Fibroblast of the aortic adventitia (primary cell): Measurements from ENCODE around the gene KEAP1. TPM values are rescaled to one million over a fixed set of nuclear protein-coding genes. Genes with fewer than 3 reads are reported as not detected.

Source experiments
- DNase-seq: peaks from one replicate; pipeline ENCODE4 v3.0.0-alpha.2; 2010; ENCODE audit warnings: low read depth
- H3K4me3 ChIP-seq: 2 replicates; pipeline ENCODE4 v1.5.1; 2011; ENCODE audit warnings: low read depth, mild to moderate bottlenecking, control low read depth, low read length, moderate library complexity
- CTCF ChIP-seq: IDR thresholded peaks from 2 replicates; pipeline ENCODE4 v1.5.1; 2011; ENCODE audit warnings: mild to moderate bottlenecking, low read length, control low read depth, inconsistent platforms; ENCODE audit not compliant: insufficient read depth
- small RNA-seq: library from RNA; depleted of rRNA; stranded (forward); fragments of <200 nt; gene quantifications from one replicate; pipeline ENCODE3, GENCODE V24; 2012
- total RNA-seq: library from RNA; depleted of rRNA; stranded (reverse); fragments of >200 nt; gene quantifications from 2 replicates; pipeline ENCODE4 v1.2.3, GENCODE V29; 2012; ENCODE audit warnings: low replicate concordance

KEAP1 gene
- total RNA-seq, 1 donor, result 62.5 TPM

- no peak overlapping the region for H3K4me3 ChIP-seq
- DNase-seq, result no peak
- TF ChIP-seq CTCF, result no peak
Observed at GRCh38 chr19:10449037-10449436, 54.1 kb downstream of the KEAP1 start.

GRCh38 chr19:10442698-10443097, 60.5 kb downstream of the KEAP1 start:
- DNase-seq, result no peak
- no peak for TF ChIP-seq CTCF
- no peak overlapping the region for H3K4me3 ChIP-seq

- no peak for TF ChIP-seq CTCF
- H3K4me3 ChIP-seq, result no peak overlapping the region
Observed at GRCh38 chr19:10439588-10439987, 63.6 kb downstream of the KEAP1 start.

More at GRCh38 chr19:10439588-10439987, 63.6 kb downstream of the KEAP1 start:
- DNase-seq, result no peak

Small RNAs within 50 kb of the gene (small RNA-seq; reads per million reads assigned to genes)
- gene MIR1238 (not detected), gene RNU7-140P (not detected)

Other genes with a start within 250 kb of the KEAP1 start
- gene ICAM1, start 232.2 kb downstream of the KEAP1 start, total RNA-seq, result 6.5 and 45.7 TPM in 2 replicates
- gene ICAM4, start 216.4 kb downstream of the KEAP1 start, total RNA-seq, result 0.27 and 0.98 TPM in 2 replicates
- gene ICAM5, start 213.4 kb downstream of the KEAP1 start, total RNA-seq, result 1.2 and 4.4 TPM in 2 replicates
- 0.16 and 0.63 TPM in 2 replicates for gene ZGLP1, start 193.5 kb downstream of the KEAP1 start, total RNA-seq
- 15.1 and 97.6 TPM in 2 replicates for gene FDX2, start 187.3 kb downstream of the KEAP1 start, total RNA-seq
- gene RAVER1, start 169.8 kb downstream of the KEAP1 start, total RNA-seq, result 6.5 and 12.0 TPM in 2 replicates
- 1.3 and 8.5 TPM in 2 replicates for gene ICAM3, start 163.7 kb downstream of the KEAP1 start, total RNA-seq
- 25.7 and 51.5 TPM in 2 replicates for gene TYK2, start 122.8 kb downstream of the KEAP1 start, total RNA-seq
- 60.5 and 151 TPM in 2 replicates for gene CDC37, start 99.8 kb downstream of the KEAP1 start, total RNA-seq
- 1.8 and 7.0 TPM in 2 replicates for gene PDE4A, start 82.8 kb downstream of the KEAP1 start, total RNA-seq
- 0.27 and 0.41 TPM in 2 replicates for gene S1PR5, start 14.1 kb upstream of the KEAP1 start, total RNA-seq
- 6.3 and 11.4 TPM in 2 replicates for gene ATG4D, start 40.5 kb upstream of the KEAP1 start, total RNA-seq
- gene KRI1, start 62.7 kb upstream of the KEAP1 start, total RNA-seq, result 11.1 and 25.0 TPM in 2 replicates
- 3.8 and 9.2 TPM in 2 replicates for gene CDKN2D, start 65.6 kb upstream of the KEAP1 start, total RNA-seq
- not detected in 2 replicates for gene AP1M2, start 84.0 kb upstream of the KEAP1 start, total RNA-seq
- 48.2 and 71.2 TPM in 2 replicates for gene SLC44A2, start 122.2 kb upstream of the KEAP1 start, total RNA-seq
- gene ILF3, start 151.0 kb upstream of the KEAP1 start, total RNA-seq, result 68.3 and 119 TPM in 2 replicates
- gene QTRT1, start 198.1 kb upstream of the KEAP1 start, total RNA-seq, result 17.7 and 21.1 TPM in 2 replicates
- 44.6 and 83.2 TPM in 2 replicates for gene DNM2, start 214.7 kb upstream of the KEAP1 start, total RNA-seq